Skin of body (tissue), 2 donors: Measurements from ENCODE around the gene E2F1. TPM values are rescaled to one million over a fixed set of nuclear protein-coding genes. Genes with fewer than 3 reads are reported as not detected.
"Not testable (repeated sequence)": the region's sequence is repeated elsewhere in the genome, so short reads cannot be mapped to it uniquely, and the experiment has no call there.

Experiments
- DNase-seq: peaks from one replicate; lab custom pipeline; 2025; lab: John Stamatoyannopoulos, UW
- total RNA-seq: library from RNA; depleted of rRNA; stranded (reverse); fragments of >200 nt; gene quantifications from one replicate; pipeline ENCODE4 v1.2.3, GENCODE V29; 2014

E2F1 gene
- total RNA-seq, 1 donor from 2014 or later, result 3.7 TPM

GRCh38 chr20:33710681-33711445 lies 24.7 kb upstream of the E2F1 start:
- no peak for DNase-seq

- DNase-seq, result no peak
Measured at GRCh38 chr20:33709905-33710541, 23.8 kb upstream of the E2F1 start.

- DNase-seq, result no peak
Measured at GRCh38 chr20:33709398-33709797, 23.2 kb upstream of the E2F1 start.

GRCh38 chr20:33707668-33708067 lies 21.5 kb upstream of the E2F1 start:
- DNase-seq, result no peak

GRCh38 chr20:33704197-33704924 lies 18.2 kb upstream of the E2F1 start:
- DNase-seq, result no peak

GRCh38 chr20:33703498-33704137 lies 17.4 kb upstream of the E2F1 start:
- no peak for DNase-seq

GRCh38 chr20:33702861-33703260 lies 16.7 kb upstream of the E2F1 start:
- no peak for DNase-seq

- DNase-seq, result no peak
Measured at GRCh38 chr20:33701629-33702450, 15.7 kb upstream of the E2F1 start.

GRCh38 chr20:33700696-33701441 lies 14.7 kb upstream of the E2F1 start:
- DNase-seq, result not testable (repeated sequence)

- DNase-seq, result not testable (repeated sequence)
Measured at GRCh38 chr20:33698966-33699365, 12.8 kb upstream of the E2F1 start.

- DNase-seq, result peak; percentile 86
Measured at GRCh38 chr20:33697129-33697528, 10.9 kb upstream of the E2F1 start.

- no peak for DNase-seq
Measured at GRCh38 chr20:33696448-33696847, 10.3 kb upstream of the E2F1 start.

- DNase-seq, result no peak
Measured at GRCh38 chr20:33694639-33695012, 8.4 kb upstream of the E2F1 start.

GRCh38 chr20:33693741-33694638 lies 7.8 kb upstream of the E2F1 start:
- peak; percentile 35 for DNase-seq

GRCh38 chr20:33693289-33693688 lies 7.1 kb upstream of the E2F1 start:
- DNase-seq, result no peak

GRCh38 chr20:33689973-33690372 lies 3.8 kb upstream of the E2F1 start:
- DNase-seq, result no peak

- no peak for DNase-seq
Measured at GRCh38 chr20:33689493-33689892, 3.3 kb upstream of the E2F1 start.

- DNase-seq, result no peak
Measured at GRCh38 chr20:33688938-33689424, 2.8 kb upstream of the E2F1 start.
